Amniotic epithelial cell (primary cell): ENCODE results near the gene ROR2.
"Not testable (repeated sequence)": the region's sequence is repeated elsewhere in the genome, so short reads cannot be mapped to it uniquely, and the experiment has no call there.

Experiments used
- DNase-seq: peaks from one replicate; pipeline ENCODE4 v3.0.0-alpha.2; 2010; ENCODE audit warnings: low read depth

ROR2 gene

DNA sequence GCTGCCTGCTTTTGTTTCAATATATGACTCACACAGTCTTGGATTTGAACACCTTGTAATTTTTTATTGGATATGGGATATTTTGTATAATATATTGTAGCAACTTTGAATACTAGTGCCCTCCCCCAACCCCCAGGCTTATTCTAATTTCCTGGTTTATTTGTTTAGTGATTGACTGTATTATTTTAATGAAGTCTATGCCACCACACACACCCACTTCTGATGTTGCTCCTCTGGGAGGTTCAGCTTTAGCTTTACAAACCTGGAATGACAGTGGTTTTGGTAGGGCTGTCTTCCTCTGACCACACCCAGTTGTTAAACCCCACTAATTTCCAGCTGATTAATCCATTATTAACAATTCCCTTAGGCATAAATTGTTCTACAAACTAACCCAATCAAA lies 320.3 kb downstream of the ROR2 start:
- no peak for DNase-seq

DNA sequence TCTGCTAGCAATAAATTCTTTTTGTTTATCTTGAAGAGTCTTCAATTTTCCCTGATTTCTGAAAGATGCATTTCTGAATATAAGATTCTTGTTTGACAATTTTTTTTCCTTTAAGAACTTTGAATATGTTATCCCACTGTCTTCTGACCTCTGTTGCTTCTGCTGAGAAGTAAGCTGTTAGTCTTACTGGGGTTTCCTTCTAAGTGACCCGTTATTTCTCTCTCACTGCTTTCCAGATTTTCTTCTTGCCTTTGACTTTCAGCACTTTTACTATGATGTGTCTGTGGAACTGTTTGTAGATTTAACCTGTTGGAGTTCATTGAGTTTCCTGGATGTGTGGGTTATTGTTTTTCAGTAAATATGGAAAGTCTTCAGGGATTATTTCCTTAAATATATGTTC lies 321.1 kb downstream of the ROR2 start:
- DNase-seq: no peak

DNA sequence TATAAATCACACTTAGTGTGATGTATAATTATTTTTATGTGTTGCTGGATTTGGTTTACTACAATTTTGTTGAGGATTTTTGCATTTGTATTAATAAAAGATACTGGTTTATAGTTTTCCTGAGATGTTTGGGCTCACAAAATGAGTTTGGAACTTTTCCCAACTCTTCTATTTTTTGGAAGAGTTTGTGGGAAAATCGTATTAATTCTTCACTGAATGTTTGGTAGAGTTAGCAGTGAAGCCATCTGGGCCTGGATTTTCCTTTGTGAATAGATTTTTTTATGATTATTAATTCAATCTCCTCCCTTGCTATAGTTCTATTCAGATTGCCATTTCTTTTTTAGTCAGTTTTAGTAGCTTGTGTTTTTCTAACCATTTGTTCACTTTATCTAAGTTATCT lies 324.7 kb downstream of the ROR2 start:
- DNase-seq: no peak

DNA sequence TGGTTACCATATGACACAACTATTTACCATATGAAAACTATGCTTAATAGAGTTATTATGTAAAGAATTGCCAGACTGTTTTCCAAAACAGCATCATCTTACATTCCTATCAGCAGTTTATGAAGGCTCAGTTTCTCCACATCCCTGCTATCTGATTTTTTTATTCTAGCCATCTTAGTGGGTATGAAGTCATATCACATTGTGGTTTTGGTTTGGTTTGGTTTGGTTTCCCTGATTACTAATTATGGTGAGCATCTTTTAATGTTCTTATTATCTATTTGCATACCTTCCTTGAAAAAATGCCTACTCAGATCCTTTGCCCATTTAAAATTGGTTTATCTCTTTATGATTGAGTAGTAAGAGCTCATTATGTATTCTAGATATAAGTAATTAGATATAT lies 327.0 kb downstream of the ROR2 start:
- peak; percentile 50 for DNase-seq

DNA sequence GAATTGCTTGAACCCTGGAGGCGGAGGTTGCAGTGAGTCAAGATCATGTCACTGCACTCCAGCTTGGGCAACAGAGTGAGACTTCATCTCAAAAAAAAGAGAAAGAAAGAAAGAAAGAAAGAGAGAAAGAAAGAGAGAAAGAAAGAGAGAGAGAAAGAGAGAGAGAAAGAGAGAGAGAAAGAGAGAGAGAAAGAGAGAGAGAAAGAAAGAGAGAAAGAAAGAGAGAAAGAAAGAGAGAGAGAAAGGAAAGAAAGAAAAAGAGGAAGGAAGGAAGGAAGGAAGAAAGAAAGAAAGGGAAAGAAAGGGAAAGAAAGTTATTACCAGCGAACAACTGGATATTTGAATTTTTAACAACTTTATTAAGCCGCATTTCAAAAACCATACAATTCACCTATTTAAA lies 327.9 kb downstream of the ROR2 start:
- not testable (repeated sequence) for DNase-seq

DNA sequence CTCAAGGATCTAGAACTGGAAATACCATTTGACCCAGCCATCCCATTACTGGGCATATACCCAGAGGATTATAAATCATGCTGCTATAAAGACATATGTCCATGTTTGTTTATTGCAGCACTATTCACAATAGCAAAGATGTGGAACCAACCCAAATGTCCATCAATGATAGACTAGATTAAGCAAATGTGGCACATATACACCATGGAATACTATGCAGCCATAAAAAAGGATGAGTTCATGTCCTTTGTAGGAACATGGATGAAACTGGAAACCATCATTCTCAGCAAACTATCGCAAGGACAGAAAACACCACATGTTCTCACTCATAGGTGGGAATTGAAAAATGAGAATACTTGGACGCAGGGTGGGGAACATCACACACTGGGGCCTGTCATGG lies 336.0 kb downstream of the ROR2 start:
- not testable (repeated sequence) for DNase-seq

DNA sequence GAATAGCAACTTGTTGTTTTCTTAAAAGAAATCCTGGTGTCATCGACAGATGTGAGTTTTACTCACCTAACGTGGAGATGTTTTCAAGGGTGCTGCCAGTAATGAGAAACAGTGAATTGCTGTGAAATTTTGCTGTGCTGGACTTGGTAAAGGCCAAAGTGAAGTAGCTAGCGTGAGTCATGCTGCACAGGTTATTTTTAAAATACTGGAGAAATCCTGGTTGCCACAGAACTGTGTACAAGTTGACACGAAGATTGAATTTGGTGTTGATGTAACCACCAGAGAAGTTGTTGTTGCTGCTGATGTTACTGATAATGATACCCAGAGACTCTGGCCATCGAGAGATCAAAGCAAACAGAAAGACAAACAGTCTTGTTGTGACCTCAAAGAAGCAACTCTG lies 338.4 kb downstream of the ROR2 start:
- peak; percentile 72 for DNase-seq

DNA sequence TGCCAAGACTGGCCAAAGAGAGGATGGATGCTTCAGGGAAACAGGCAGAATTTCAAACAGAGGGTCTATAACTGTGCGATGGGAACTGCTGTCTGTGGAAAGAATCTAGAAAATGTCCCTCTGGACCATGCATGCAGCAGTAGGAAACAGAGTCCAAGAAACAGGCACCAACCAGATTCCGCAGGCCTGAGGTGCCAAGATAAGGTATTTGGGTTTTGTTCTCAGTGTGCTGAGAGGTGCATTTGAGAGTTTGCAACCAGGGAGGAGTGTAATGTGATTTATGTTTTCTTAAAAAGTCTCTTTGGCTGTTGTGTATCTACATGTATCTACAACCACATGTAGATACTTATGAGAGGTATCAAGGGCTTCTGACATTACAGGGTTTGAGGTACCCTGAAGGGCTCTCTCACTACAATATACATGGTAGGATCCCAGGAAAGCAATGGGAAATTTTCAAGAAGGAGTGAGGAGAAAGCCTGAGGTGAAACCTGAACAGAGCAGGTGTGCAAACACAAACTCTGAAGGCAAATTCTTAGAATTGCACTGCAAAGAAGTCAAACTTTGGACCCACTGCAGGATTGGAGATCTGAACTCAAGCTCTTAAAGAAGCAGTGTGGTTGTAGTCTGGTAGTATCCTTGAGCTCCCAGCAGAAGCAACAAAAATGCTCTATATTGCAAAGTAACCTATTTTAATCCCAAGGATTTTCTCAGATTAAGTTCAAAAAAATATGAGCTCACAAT lies 343.6 kb downstream of the ROR2 start:
- no peak for DNase-seq

DNA sequence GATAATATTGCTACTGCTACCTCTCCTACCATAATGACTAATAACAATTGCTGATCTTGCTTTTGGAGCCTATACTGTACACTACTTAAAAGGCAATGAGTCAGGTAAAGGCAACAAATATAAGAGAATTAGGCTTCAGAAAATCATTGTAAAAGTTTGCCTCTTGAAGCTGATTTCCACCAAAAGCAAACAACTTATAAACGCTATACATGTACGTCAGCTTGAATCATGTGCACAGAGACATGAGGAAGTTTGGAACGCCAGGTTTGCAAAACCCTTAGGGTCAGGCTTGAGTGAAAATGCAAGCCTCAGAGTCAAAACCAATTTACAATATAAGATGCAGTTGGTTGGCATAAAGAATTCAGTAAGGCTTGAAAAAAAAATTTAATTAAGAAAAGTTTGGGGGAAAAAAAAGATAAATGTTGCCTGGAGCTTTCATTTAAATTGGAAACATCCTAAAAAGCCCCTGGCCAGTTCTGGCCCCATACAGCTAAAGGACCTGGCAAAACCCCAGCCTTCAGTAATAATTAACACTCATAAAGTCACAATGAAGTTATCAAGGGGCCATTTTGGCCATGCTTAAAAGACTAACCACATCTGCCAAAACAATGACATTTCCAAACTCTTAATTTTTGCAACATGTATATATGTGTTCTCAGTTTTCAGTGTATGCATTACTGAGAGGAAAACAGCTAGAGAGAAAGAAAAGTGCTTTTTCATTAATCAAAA lies 345.4 kb downstream of the ROR2 start:
- DNase-seq: no peak

DNA sequence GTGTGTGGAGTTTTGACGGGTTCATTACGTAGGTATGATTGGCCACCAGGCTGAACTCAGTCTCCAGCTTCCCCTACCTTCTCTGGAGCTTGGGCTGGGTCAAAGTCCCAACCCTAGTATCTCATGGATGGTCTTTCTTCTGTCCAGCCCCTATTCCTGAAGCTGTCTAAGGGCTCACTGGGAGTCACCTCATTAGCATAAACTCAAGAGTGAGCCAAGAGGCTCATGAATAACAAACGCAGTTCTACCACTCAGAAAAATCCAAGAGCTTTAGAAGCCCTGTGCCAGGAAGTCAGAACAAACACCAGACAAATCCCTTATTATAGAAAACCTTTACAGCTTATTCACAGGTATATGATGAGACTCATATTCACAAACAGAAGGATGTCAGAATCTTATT lies 346.1 kb downstream of the ROR2 start:
- DNase-seq: no peak

DNA sequence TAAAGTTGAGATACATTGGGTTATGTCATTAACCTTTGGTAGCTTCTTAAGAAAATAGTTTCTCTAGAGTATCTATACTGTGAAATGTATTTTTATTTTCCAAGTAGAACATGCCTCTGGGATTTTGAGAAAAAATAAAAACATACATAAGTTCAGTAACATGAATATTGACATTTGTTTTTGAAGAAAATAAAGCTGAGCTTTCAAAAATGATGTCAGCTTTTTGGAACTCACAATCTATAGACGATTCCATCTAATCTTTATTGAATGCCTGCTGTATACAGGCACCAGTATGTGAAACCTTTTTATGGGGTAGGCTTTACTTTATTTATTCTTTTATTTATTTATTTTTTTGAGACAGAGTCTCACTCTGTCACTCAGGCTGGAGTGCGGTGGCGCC lies 350.5 kb downstream of the ROR2 start:
- DNase-seq: no peak

DNA sequence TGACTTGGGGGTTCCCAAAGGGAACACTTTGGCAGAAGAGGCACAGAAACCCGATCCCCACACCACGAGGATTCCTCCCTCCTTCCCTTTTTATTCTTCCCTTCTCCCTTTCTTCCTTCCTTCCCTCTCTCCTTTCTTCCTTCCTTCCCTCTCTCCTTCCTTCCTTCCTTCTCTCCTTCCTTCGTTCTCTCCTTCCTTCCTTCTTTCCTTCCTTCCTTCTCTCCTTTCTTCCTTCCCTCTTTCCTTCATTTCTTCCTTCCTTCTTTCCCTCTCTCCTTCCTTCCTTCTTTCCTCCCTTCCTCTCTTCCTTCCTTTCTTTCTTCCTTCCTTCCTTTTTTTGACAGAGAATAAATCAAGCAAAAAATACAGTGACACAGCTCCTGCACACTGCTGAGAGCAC lies 358.4 kb downstream of the ROR2 start:
- DNase-seq: no peak

DNA sequence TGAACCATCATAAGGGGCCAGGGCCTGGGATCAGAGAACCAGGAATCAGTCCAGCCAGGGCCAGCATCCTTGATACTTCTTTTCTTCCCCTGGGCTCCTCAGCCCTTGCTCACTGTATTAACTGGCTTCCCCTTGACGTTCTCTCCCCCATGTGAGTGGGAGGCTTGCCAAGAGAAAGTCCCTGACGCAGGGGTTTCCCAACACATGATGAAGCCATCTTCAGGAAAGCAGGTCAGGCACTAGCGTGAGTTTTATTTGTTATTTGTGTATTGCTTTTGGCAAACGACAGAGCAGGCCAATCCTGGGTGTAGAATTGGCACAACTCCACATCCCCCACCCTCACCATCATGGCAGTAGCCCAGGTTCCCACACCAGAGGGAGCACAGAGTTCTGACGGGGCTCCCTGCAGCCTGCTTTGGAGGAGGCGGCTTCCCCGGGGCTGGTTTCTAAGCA lies 360.9 kb downstream of the ROR2 start:
- DNase-seq: peak; percentile 87

DNA sequence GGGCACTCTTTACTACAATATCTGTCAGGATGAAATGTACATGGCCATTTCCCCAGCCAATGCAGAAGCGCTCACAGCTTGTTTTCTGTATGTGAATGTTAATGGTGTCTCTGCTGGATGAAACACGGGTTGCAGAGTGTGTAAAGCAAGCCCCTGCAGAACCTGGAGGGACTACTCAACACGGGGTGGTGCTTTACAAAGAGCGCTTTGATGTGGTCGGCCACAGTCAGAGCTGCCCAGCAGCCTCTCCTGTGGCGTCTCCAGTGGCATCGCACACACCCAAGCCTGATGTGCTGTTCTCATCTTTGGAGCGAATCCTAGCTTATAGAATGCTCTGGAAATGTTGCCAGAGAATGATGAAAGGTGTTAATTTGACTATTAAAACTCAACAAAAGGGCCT lies 363.7 kb downstream of the ROR2 start:
- DNase-seq: no peak

DNA sequence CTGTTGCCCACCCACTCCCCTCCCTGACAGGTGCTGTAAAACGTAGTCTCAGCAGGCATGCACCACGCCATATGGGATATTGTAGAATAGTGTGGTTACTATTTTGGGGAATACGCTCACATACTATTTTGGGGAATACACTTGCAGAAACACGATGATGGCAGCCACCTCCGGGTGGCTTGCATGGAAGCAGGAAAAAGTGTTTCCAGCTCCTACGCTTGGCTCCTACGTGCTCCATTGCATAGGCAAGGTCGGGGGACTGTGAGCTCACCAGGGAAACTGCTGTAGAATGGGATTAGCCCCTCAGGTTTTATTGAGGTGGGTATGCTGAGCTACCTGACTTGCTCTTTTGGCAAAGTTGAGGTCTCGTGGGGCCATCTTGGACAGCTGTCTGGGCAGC lies 366.1 kb downstream of the ROR2 start:
- no peak for DNase-seq

DNA sequence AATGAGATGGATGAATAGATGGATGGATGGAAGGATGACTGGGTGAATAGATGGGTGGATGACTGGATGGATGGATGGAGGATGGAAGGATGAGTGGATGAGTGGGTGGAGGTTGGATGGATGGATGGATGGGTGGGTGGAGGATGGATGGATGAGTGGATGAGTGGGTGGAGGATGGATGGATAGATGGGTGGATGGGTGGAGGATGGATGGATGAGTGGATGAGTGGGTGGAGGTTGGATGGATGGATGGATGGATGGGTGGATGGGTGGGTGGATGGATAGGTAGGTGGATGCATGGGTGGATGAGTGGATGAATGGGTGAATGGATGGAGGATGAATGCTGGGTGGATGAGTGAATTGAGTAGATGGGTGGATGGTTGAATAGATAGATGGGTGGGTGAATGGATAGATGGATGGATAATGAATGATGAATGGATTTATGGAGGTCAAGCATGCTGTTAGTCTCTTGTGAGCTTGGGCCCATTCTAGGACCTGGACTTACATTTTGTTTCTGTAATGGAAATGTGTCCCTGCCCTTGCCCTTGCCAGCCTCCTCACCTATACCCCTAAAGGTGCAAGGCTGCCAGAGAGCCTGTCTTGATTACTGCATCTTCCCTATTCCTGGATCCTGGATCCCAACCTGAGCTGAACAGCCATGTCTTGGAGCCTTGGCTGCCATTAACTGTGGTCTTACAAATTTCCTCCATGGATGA lies 366.7 kb downstream of the ROR2 start:
- no peak for DNase-seq

DNA sequence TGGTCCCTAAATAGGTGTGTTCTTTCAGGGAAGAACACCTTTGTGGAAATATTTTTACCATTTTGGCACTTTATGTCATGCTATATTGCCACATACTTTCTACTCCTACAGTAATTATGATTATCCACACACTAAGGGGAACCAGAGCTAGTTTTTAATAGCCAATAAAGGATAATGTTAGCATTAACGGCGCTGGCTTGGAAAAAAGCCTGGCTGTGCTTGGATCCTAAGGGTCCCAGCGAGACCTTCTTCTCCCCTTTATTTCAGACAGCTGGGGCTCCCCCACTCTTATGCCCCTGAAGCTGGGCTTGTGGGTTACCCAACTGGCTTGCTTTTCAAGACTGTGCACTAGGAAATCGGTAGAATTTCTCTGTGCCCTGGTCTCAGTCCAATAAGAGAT lies 367.8 kb downstream of the ROR2 start:
- DNase-seq: no peak

DNA sequence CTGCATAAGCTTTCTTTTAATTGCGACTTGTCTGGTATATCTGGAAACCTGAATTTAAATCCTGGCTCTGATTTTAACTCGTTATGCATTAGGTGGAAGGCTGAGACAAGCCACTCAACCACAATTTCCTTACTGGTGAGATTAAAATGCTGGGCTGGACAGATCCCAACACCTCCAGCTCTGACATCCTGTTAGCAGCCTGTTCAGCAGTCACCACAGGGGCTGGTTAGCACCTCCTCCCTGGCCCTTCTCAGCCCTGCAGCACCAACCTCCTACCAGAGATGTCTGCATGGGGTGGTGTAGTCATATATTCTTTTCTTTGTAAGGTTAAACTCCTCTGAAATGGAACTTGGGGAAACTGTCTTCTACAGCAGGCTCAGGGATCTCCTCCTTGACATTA lies 369.9 kb downstream of the ROR2 start:
- DNase-seq: peak; percentile 57

DNA sequence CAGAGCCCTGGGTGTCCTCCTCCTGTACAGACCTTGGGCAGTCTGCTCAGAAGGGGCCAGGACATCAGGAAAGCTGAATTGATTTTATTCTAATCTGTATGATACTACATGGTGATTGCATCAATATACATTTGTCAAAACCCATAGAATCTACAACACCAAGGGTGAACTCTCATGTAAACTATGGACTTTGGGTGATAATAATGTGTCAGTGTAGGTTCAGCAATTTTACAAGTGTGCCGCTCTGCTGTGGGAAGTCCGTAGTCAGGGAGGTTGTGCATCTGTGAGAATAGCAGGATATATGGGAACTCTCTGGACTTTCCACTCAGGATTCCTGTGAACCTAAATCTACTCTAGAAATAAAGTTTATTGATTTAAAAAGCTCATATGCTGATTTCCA lies 371.1 kb downstream of the ROR2 start:
- no peak for DNase-seq

DNA sequence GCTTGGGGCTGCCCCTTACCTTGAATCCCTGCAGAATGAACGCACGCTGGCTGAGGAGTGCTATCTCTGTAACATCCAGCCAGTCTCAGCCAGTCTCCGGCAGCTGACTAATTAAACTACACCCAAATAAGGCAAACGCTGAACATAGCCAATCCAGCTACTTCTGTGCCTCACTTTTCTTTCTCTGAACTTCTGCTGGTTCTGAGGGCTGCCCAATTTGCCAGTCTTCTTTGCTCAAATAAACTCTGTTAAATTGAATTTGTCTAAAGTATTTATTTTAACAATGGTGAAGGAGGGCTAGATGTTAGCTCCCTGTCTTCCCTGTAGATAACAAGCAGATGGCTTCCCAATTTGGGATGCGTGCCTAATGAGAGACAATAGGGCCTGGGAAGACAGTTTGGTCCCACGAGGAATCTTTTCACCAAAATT lies 372.4 kb downstream of the ROR2 start:
- peak; percentile 7 for DNase-seq

DNA sequence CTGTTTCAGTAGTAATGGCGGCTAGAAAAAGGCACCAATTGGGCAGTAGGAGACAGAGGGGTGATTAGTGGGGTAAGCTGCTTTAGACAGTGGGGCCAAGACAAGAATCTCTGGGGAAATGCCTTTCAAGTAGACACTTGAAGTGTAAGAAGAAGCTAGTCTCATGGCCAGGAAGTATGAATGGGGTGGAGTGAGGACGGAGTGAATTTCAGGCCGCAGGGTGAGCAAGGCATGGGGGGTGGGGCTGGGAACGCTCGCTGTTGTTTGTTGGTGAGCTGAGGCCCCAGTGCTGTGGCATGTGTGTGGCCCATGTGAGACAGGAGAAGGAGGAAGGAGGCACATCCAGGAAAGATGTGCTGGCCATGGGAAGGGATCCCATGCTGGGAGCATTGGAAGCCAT lies 377.2 kb downstream of the ROR2 start:
- DNase-seq: no peak

DNA sequence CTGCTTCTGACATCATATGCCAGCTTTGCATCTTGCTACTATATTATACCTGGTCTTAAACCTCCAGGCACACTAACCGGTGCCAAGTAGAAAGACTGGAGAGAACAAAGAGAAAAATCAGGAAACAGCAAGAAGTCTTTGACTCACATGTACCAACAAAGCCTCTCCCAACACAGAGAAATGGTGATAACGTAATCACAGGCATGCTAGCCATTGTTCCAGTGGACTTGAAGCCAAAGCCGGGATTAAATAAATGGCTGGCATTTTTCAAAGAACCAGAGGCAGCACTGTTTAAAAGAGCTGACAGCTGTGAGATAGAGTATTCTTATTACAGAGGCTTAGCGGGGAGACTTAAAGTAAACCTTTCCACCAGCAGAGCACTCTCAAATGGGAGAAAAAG lies 378.0 kb downstream of the ROR2 start:
- DNase-seq: peak; percentile 97

DNA sequence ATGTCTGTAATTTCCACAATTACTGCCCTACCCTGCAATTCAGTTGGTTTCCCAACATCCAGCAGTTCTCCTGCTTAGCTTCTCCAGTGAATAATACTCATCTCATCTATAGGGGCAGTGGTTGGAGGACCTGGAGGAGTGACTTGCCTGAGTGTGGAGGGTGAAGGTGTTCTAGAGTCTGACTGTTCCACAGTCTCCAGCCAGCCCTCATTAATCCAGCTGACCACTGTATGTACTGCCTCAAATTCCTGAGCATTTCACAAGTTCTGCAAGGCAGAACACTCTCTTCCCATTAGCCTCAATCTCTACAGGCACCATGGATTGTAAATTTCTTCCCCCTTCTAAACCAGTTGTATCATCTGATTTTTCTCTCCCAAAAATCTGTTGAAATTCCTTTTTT lies 379.0 kb downstream of the ROR2 start:
- DNase-seq: peak; percentile 99
